RWPE1 (cell line): Measurements from ENCODE around the gene GLA.

Source experiments
- CTCF ChIA-PET: fragments of 350-600 bp; sonication (Branson Sonifier 250); formaldehyde crosslinking; extraction: SDS; loops from one replicate; lab custom pipeline; 2021; lab: Yijun Ruan, JAX
- POLR2A ChIA-PET: fragments of 400-600 bp; formaldehyde crosslinking; extraction: SDS; loops from one replicate; lab custom pipeline; 2020; ENCODE audit warnings: antibody characterized with exemption; ENCODE audit not compliant: low non-redundant PET; lab: Yijun Ruan, JAX
- DNase-seq: peaks from one replicate; pipeline ENCODE4 v3.0.0; 2012; ENCODE audit warnings: low spot score
- H3K27ac ChIP-seq: fragments of 450-650 bp; 2 replicates; pipeline ENCODE4 v1.5.1; 2017
- CTCF ChIP-seq: fragments of 450-650 bp; conservative IDR thresholded peaks from 2 replicates; pipeline ENCODE4 v1.5.1; 2017; ENCODE audit warnings: low read depth, mild to moderate bottlenecking

The GLA gene

DNA sequence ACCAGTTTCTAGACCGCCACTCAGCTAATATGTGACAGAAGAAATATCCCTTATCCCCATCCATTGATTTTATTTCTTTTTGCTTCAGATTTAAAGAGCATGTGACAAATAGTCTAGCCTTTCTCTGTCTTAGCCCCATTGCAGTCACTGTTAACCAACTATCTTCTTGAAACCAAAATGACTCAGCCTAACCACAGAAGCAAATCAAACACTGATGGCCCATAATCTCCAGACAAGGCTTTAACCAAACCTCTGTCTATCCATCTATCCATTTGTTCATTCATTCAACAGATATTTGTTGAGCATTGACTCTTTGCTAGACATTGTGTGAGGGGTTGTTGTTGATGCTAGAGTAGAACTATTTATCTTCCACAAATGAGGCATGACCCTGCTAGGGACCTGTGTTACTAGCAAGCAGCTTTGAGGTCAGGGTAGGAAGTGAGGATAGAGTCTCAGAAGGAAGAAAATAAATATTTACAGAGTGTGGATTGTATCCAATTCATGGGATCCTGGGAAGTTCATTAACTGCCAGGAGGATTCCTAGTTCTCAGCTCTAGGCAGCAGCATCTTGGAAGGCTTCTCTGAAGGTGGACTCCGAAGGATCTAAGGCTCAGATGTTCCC is 22.8 kb upstream of the GLA start:
- ChIA-PET POLR2A (no interaction called here), CTCF (no interaction called here)
- no peak overlapping the region for H3K27ac ChIP-seq
- no peak for DNase-seq
- TF ChIP-seq CTCF = no peak

GRCh38 chrX:101429934-101430333 is 22.2 kb upstream of the GLA start:
- DNase-seq = no peak
- H3K27ac ChIP-seq = no peak overlapping the region
- TF ChIP-seq CTCF = no peak
- CTCF ChIA-PET = no interaction called here
- POLR2A ChIA-PET = no interaction called here

GRCh38 chrX:101427954-101428353 is 20.2 kb upstream of the GLA start:
- H3K27ac ChIP-seq = no peak overlapping the region
- POLR2A ChIA-PET = no interaction called here
- no peak for DNase-seq
- CTCF ChIA-PET = no interaction called here
- no peak for TF ChIP-seq CTCF

DNA sequence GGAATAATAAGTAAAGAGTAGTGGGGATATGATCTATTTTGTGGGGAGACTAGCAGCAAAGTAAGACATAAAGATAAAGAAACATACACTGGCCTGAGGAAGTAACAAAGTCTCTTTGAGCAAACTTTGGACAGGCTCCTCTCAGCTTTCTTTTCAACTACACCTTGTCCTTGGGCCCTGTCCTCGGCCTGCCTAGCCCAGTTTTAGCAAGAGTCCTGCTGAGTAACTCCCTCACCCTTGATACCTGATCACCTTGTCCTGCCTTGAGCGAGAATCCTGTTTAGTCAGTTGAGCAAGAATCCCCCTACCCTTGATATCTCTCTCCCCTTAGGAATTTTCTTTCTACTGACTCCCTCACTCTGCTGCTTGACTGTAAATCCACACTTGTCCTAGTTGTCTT is 11.8 kb upstream of the GLA start:
- ChIA-PET CTCF (no interaction called here), POLR2A (no interaction called here)
- no peak overlapping the region for H3K27ac ChIP-seq
- DNase-seq = no peak
- TF ChIP-seq CTCF = no peak

DNA sequence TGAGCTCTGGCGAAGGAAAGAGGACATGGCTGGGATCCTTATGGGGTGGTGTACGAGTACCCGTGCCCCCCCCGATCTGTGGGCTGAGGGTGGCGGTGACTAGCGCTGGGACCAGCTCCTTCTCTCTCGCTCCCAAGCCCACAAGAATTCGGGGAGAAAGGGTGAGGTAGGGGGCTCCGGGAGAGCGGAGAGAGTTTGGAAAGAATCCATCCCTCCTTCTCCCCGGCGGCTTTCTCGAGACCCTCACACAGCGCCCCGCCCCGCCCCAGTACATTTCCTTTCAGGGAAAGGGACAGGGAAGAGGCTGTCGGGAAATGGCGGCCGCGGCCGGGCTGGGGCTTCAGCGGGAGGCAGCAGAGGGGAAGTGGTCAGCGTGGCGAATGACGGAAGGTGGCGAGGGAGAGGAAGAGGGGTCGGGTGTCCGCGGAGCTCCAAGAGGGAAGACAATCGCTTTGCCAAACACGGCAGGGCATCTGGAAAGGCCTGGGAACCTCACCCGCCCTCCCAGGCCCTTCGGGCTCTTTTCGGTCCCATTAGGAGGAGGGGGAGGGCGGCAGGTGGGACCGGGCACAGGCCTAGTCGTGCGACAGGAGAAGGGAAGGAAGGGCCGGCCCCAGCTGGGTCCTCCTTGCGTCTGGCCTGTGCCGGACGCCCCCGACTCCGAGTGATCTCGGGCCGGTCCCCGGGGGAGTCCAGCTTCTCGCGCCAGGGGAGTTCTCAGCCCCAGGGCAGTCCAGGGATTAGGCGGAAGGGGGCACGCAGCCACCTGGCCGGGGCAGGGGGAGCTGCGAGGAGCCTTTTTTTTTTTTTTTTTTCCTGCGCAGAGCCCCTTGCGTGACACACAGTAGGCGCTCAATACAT is 10.5 kb upstream of the GLA start:
- DNase-seq = no peak
- POLR2A ChIA-PET = no interaction called here
- CTCF ChIA-PET = no interaction called here
- H3K27ac ChIP-seq = no peak overlapping the region
- no peak for TF ChIP-seq CTCF

DNA sequence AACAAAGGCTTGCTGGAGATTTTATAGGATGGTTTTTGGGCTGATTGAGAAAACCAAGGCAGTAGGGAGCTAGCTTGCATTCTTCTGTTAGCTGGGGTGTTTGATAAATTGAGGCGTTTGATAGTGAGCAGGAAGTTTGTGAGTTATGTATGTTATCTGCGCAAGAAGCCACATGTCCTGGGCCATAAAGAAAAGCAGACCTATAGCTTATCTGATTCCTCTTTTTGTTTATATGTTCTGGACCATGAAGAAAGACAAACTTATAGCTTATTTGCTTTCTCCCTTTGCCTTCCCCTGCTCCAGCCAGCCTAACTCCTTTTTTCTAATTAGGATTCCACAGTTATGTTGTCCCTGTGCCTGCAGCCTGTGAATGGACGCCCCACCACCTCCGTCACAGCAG is 9.5 kb upstream of the GLA start:
- no peak for TF ChIP-seq CTCF
- no peak for DNase-seq
- ChIA-PET POLR2A (no interaction called here), CTCF (no interaction called here)
- no peak overlapping the region for H3K27ac ChIP-seq
